Measurements from ENCODE around the gene SORBS2. TPM values are rescaled to one million over a fixed set of nuclear protein-coding genes. Genes with fewer than 3 reads are reported as not detected.

Gene SORBS2
- total RNA-seq, 1 experiment from 2014 or later = 0.34 TPM

- ChIA-PET POLR2A (no interaction called here), CTCF (no interaction called here), RAD21 (ENCODE audit: low non-redundant PET in 1 of 2, low total read pairs in 2 of 2, uncharacterized antibody in 2 of 2, unreplicated experiment in 2 of 2) (no interaction called here)
- TF ChIP-seq SP1 (IDR thresholded peaks at IDR 0.05; ENCODE audit: low read depth) = no peak
- no peak for TF ChIP-seq MAX (IDR thresholded peaks at IDR 0.05)
- no peak for TF ChIP-seq POLR2A (IDR thresholded peaks at IDR 0.05; ENCODE audit: borderline replicate concordance, extremely low read depth, insufficient read depth, insufficient read length)
- TF ChIP-seq SIN3A (IDR thresholded peaks at IDR 0.05; ENCODE audit: low read depth) = no peak
- TF ChIP-seq EZH2 (IDR thresholded peaks at IDR 0.05) = no peak
- no peak for TF ChIP-seq TCF7L2 (IDR thresholded peaks at IDR 0.05; ENCODE audit: borderline replicate concordance, extremely low read depth, insufficient read depth, insufficient read length)
- TF ChIP-seq ELF1 (IDR thresholded peaks at IDR 0.05; ENCODE audit: borderline replicate concordance, low read depth) = no peak
- TF ChIP-seq ZFX (IDR thresholded peaks at IDR 0.05) = no peak
- no peak for TF ChIP-seq CBX3 (IDR thresholded peaks at IDR 0.05; ENCODE audit: low read depth)
- TF ChIP-seq EZH2phosphoT487 (IDR thresholded peaks at IDR 0.05; ENCODE audit: borderline replicate concordance) = no peak
- no peak for TF ChIP-seq EGR1 (IDR thresholded peaks at IDR 0.05; ENCODE audit: low read depth)
- no peak for TF ChIP-seq CTCF (IDR thresholded peaks at IDR 0.05 in 2 of 3, conservative IDR thresholded peaks at IDR 0.05 in 1 of 3; ENCODE audit: borderline replicate concordance in 1 of 3, insufficient read depth in 1 of 3, low read depth in 2 of 3, low read length in 2 of 3)
- TF ChIP-seq YY1 (IDR thresholded peaks at IDR 0.05; ENCODE audit: extremely low read depth, insufficient replicate concordance, low read depth, low read length) = no peak
- TF ChIP-seq JUND (IDR thresholded peaks at IDR 0.05) = no peak
- no peak for TF ChIP-seq CEBPB (IDR thresholded peaks at IDR 0.05; ENCODE audit: low read depth)
- TF ChIP-seq ZNF274 (IDR thresholded peaks at IDR 0.05; ENCODE audit: low read depth, low read length) = no peak
- no peak for TF ChIP-seq POLR2AphosphoS5 (IDR thresholded peaks at IDR 0.05; ENCODE audit: low read depth, low read length)
- TF ChIP-seq ZBTB33 (IDR thresholded peaks at IDR 0.05; ENCODE audit: extremely low read depth, insufficient replicate concordance, low read length) = no peak
- Histone ChIP-seq H2AFZ (ENCODE audit: low read depth, low read length, poor library complexity, severe bottlenecking) (no peak overlapping the region), H3K4me1 (ENCODE audit: control insufficient read depth in 1 of 2, insufficient read depth in 2 of 2, low read length in 2 of 2) (no peaks in the 10 kb centered on the region), H3K9me3 (ENCODE audit: control insufficient read depth in 1 of 2, insufficient read depth in 1 of 2, low read depth in 1 of 2, low read length in 2 of 2) (no peaks in the 10 kb centered on the region), H3K27ac (ENCODE audit: low read depth, low read length) (no peak overlapping the region), H3K79me2 (ENCODE audit: insufficient read depth, low read length) (no peaks in the 10 kb centered on the region), H3K9ac (ENCODE audit: low read length) (no peak overlapping the region), H3K4me2 (ENCODE audit: low read length) (no peak overlapping the region), H3K4me3 (replicated peaks in 1 of 2; ENCODE audit: low read depth in 1 of 2, low read length in 2 of 2) (no peak overlapping the region), H3K27me3 (ENCODE audit: insufficient read depth, low read length) (no peaks in the 10 kb centered on the region; the same call in 1 of the 2 replicates), H4K20me1 (ENCODE audit: insufficient read depth) (no peaks in the 10 kb centered on the region), H3K36me3 (ENCODE audit: control insufficient read depth in 1 of 2, insufficient read depth in 2 of 2, low read length in 2 of 2) (no peaks in the 10 kb centered on the region), H3K9me2 (ENCODE audit: insufficient read depth) (no peaks in the 10 kb centered on the region)
- intact Hi-C loops (cut with micrococcal nuclease) = no loop called here
- DNase-seq (ENCODE audit: low read depth, low spot score) = no peak
- ATAC-seq = no peak
- no TSS peak for BruUV-seq (replicated peaks)
Measured at GRCh38 chr4:185774131-185774653, 37.8 kb downstream of the SORBS2 start.
